ENCODE measurements around the gene ELOVL5.

DNA sequence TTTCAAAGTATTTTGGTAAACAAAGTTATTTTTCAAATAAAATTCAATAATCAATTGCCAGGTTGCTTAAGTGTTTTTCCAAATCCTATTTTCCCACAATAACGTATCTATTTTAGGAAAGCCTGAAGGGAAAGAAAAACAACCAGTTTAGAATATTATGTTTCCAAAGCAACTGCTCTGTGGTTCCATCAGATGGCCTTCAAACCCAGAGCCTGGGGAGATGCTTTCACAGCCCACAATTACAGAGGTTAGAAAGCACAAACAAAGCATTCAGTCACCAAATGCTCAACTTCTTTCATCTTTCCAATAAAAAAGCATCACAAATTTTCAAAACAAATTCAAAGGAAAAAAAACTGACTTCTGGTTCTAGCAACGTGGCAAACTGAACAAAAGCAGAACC is 66.0 kb downstream of the ELOVL5 start:
- no peak for TF ChIP-seq CTCF (conservative IDR thresholded peaks at IDR 0.05; ENCODE audit: low read length)
- TF ChIP-seq EZH2phosphoT487 (IDR thresholded peaks at IDR 0.05; ENCODE audit: borderline replicate concordance) = no peak

Data from Loucy (cell line).